H4 (cell line): Measurements from ENCODE around the gene CASD1. TPM values are rescaled to one million over a fixed set of nuclear protein-coding genes. Genes with fewer than 3 reads are reported as not detected.

Experiments
- DNase-seq: peaks from one replicate; pipeline ENCODE4 v3.0.0-alpha.2; 2015; ENCODE audit warnings: low spot score
- total RNA-seq: library from RNA; depleted of rRNA; stranded (reverse); fragments of >200 nt; shearing (Covaris generic); gene quantifications from 2 replicates; pipeline ENCODE4 v1.2.3, GENCODE V29; 2014

Gene CASD1
- total RNA-seq, 1 experiment from 2014 or later, result 15.3 TPM

DNA sequence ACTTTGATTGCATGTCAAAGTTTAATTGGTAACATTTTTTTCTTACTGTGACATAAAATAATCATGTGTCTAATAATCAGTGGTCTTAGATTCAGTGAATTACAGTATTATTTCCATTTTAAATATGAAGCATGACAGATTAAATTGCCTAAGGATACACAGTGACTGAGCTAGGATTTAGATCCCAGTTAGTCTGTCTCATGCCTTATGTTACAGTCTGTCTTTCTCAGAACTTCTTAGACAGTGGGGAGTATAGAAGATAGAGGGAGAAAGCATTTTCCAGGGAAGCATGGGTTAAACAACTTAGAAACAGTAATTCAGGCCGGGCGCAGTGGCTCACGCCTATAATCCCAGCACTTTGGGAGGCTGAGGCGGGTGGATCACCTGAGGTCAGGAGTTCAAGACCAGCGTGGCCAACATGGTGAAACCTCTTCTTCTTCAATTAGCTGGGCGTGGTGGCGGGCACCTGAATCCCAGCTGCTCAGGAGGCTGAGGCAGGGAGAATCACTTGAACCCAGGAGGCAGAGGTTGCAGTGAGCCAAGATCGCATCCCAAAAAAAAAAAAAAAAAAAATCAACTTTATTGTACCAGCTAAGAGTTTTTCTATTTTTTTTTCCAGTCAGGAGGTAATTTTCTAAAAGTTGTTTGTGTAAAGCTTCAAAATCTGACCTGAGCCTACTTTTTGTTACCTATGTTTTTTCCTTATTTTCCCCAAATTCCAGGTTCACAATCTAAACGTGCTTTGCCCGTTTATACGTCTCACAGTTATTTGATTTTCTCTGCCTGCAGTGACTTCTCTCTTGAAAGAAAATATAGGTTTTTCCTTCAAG, 3.3 kb downstream of the CASD1 start:
- DNase-seq, result no peak

GRCh38 chr7:94513565-94513860, 3.9 kb downstream of the CASD1 start:
- DNase-seq, result no peak

DNA sequence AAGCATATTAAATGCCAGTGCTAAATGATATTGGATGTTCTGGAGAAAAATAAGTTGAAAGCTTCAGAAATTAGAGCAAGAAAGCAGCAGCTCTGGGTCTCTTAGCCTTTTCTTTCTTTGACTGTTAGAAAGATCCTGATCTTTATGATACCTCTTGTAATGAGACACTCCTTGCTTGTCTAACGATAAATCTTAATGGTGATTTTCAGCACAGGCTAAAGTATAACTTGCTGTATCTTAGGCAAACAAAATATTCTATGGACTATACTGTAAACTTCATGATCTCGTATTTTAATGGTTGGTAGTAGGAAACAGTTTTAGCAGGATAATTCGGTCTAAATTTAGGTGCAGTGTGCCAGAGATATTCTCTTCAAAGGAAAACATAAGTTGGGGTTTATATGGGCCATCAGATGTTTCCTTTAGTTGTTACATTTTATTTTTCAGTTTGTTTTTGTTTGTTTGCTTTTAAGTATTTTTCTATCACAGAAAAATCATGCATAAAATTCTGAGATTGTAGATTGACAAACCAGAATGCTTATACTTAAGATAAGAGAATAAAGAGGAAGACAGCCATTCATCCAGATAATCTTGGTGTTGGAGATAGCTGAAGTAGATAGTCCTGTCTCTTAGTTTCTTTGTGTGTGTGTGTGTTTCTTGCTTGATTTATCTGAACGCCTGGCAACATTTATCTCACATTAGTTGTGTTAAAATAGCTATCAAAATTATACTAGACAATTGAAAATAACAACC, 4.7 kb downstream of the CASD1 start:
- DNase-seq, result no peak

- DNase-seq, result no peak
Measured at GRCh38 chr7:94514917-94515316, 5.3 kb downstream of the CASD1 start.

DNA sequence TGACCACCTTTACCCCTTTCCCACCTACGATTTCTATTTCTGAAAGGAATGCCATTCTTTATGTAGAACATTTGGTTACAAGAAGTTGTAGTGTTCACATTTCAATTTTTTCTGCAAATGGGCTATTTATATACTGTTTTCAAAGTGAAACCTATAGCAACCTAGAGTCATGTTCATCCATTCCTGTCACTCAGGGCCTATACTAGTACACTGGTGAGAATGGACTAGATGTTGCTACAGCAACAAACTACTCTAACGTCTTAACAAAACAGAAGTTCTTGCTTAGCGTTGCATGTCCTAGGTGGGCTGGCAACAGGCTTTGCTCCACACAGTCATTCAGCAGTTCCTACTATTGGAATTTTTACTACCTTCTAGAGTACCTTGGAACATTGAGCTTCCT, 16.3 kb downstream of the CASD1 start:
- DNase-seq, result no peak

DNA sequence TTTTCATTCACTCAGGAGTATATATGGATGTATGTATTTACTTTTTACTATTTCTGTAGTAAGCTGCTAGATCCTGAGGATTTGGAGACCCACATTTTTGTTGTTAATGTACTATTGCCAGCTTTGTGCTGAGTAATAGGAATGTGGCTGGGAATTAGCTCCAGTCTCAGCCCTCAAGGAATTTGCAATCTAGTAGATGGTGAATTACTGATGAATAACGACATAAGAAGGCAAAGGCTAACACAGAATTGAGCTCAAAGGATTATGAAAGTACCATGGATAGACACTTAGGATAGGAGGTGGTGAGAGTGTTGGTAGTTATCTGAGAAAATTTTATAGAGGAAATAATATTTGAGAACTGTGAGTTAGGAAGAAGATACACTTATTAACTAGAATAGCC, 19.9 kb downstream of the CASD1 start:
- DNase-seq, result no peak

GRCh38 chr7:94530109-94530508, 20.5 kb downstream of the CASD1 start:
- DNase-seq, result no peak

DNA sequence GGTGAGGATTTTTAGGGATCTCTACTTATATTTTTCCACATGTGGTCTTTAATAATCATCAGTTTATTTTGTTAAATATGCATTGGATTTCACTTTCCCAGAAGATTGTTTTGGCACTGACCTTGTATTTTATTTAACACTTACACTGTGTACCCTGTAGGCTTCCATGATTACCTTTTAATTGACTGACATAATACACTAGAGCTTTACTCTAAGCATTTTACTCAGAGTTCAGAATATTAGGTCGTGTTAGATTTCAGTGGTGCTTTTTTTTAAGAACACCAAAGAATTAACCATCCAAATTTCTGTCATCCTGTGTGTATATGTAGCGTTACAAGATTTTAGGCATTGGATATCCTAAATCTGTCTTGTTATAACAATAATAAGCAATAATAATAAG, 23.1 kb downstream of the CASD1 start:
- no peak for DNase-seq

DNA sequence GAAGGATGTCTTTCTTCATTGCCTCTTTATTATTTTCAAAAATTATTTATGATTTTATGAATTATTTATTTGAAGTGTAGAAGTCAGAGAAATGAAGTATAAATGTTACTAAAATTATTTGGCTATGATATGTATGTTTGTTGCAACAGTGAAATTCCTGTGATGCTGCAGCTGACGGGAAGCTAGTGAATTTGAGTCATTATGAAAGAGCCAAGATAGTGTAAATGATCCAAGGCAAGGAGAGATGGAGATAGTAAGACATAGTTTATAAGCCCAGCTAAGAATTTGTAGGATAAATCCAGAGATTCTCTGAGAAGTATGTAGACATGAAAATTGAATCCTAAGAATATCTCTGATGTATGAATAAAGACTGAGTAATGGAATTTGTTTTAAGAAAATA, 30.8 kb downstream of the CASD1 start:
- DNase-seq, result no peak

- DNase-seq, result no peak
Measured at GRCh38 chr7:94547126-94547525, 37.5 kb downstream of the CASD1 start.

GRCh38 chr7:94556028-94556427, 46.4 kb downstream of the CASD1 start:
- DNase-seq, result no peak

GRCh38 chr7:94557215-94557614, 47.6 kb downstream of the CASD1 start:
- DNase-seq, result no peak

DNA sequence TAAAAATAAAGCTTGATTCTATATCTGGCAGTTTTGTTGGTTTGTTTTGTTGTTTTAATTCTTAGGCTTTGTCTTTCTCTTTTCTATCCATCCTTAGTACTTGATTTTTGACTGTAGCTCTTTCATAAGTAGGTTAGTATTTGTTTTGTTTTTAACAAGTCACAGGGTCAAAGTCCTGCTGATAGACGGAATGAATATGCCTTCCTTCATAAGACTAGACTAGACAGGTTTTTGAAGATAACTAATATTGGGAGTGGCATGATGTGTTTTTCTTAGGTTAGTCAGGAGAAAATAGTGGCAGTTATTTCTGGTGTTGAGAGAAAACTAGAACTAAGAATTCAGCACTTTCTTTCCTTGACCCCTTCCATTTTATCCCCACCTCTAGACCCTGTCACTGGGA, 50.4 kb downstream of the CASD1 start:
- DNase-seq, result no peak

DNA sequence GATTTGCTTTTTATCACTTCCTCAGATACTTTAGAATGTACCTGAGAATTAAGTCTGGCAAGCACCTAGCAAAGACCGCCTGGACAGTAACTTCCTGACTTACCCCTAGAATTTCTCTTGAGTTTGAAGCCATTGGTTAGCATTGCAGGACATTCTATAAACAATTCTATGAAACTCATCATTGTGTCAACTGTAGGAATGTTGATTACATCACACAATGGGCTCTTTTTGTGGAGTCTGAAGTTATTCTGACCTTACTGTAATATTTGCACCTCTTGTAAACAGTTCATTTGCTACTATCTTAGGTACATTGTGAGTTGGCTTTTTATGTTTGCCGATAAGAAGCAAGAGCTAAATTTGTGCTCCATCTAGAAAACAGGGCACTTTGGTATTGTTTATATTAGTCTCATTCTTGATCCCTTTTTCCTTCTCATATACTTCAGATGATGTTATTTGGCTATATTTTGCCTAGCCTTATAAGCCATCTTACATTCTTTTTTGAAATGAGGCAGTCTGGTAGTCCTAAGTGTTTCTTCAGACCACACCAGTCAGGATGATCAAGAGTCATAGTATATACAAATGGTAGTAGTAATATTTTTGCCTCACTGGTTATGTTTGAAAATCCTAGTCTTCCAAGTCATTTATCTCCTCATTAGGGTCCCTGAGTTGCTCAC, 52.4 kb downstream of the CASD1 start:
- DNase-seq, result peak; percentile 35

- DNase-seq, result no peak
Measured at GRCh38 chr7:94562525-94562924, 52.9 kb downstream of the CASD1 start.

DNA sequence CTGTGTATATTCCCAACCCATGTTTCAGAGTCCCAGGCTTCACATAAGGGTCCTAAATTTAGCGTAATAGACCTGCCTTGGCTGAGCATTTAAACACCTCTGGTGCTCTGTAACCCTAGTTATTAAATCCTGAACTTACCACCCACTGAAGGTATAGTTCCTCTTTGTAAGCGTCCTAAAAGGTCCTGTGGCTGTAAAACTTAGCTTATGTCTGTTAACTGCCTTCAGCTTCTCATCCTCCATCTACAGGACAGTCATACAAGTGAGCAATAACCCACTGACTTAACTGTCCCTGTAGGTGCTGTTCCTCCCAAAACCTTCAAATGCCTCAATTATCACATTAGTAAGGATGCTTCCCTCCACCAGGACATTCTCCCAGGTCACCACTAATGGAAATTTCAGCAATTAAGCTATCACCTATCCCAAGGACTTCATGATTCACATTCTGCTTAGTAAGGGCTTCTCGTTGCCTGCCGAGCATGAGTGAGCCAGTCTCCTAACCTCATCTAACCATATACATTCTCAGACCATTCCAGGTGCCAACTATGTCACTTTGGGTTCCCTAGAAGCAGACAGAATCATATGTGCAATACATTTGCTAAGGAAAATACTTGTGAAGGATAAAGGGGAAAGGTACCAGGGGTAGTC, 55.8 kb downstream of the CASD1 start:
- no peak for DNase-seq

DNA sequence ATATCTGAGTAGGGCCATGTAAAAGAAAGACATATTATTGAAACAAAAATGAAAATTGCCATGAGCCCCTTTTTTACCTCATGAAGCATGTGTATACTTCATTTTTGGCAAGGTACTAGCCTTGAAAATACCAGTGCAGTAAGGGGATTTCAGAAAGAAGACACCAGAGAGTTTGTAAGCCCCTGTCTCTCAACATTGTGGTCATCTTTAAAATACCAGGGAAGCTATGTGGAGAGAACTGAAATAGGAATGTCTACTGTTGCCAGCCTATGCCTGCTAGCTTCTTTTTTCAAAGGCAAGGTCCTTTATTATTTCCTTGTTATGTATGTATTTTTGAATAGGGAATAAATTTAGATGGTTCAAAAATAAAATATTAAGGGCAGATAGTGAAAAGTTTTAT, 57.8 kb downstream of the CASD1 start:
- no peak for DNase-seq

GRCh38 chr7:94571816-94572215, 62.2 kb downstream of the CASD1 start:
- no peak for DNase-seq

DNA sequence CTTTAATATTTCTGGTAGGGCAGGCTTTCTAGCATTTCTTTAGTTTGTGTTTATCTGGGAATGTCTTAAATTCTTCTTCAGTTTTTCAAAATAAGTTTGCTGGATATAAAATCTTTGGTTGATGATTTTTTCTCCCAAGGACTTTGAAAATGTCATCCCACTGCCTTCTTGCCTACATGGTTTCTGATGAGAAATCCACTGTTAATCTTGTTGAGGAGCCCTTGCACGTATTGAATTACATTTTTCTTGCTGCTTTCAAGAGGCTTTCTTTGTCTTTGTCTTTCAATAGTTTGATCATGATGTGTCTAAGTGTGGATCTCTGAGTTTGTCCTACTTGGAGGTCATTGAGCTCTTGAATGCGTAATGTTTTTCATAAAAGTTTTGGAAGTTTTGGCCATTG, 66.0 kb downstream of the CASD1 start:
- no peak for DNase-seq

- no peak for DNase-seq
Measured at GRCh38 chr7:94576316-94576715, 66.7 kb downstream of the CASD1 start.

GRCh38 chr7:94577357-94577756, 67.7 kb downstream of the CASD1 start:
- no peak for DNase-seq

GRCh38 chr7:94578614-94579013, 69.0 kb downstream of the CASD1 start:
- peak; percentile 37 for DNase-seq
